ENCODE measurements around the gene GABRR2.
"Not testable (repeated sequence)": the region's sequence is repeated elsewhere in the genome, so short reads cannot be mapped to it uniquely, and the experiment has no call there.

GABRR2 gene

GRCh38 chr6:89255417-89255816, 59.7 kb downstream of the GABRR2 start:
- DNase-seq = no peak

GRCh38 chr6:89254569-89254968, 60.5 kb downstream of the GABRR2 start:
- DNase-seq = no peak

GRCh38 chr6:89252907-89253306, 62.2 kb downstream of the GABRR2 start:
- DNase-seq = no peak

GRCh38 chr6:89251976-89252375, 63.1 kb downstream of the GABRR2 start:
- no peak for DNase-seq

- no peak for DNase-seq
These were observed 63.9 kb downstream of the GABRR2 start for GRCh38 chr6:89251170-89251569.

- DNase-seq = no peak
These were observed 64.9 kb downstream of the GABRR2 start for GRCh38 chr6:89250239-89250638.

GRCh38 chr6:89244241-89244985, 70.7 kb downstream of the GABRR2 start:
- no peak for DNase-seq

GRCh38 chr6:89243331-89243629, 71.8 kb downstream of the GABRR2 start:
- DNase-seq = no peak

- peak; percentile 16 for DNase-seq
These were observed 72.3 kb downstream of the GABRR2 start for GRCh38 chr6:89242574-89243330.

- peak; percentile 16 for DNase-seq
These were observed 75.8 kb downstream of the GABRR2 start for GRCh38 chr6:89239338-89239737.

GRCh38 chr6:89237158-89237557, 77.9 kb downstream of the GABRR2 start:
- no peak for DNase-seq

GRCh38 chr6:89233605-89234004, 81.5 kb downstream of the GABRR2 start:
- not testable (repeated sequence) for DNase-seq

GRCh38 chr6:89222712-89223039, 92.4 kb downstream of the GABRR2 start:
- DNase-seq = no peak

GRCh38 chr6:89221971-89222711, 93.0 kb downstream of the GABRR2 start:
- DNase-seq = no peak

GRCh38 chr6:89221129-89221528, 94.0 kb downstream of the GABRR2 start:
- DNase-seq = no peak

GRCh38 chr6:89217299-89217910, 97.7 kb downstream of the GABRR2 start, which contains the start of gene GABRR1:
TSS of gene GABRR1 (minus strand) at chr6:89217358. CDS start at chr6:89217322, 36 bp downstream.
- DNase-seq = no peak

- no peak for DNase-seq
These were observed 98.7 kb downstream of the GABRR2 start for GRCh38 chr6:89216411-89216810.

GRCh38 chr6:89215391-89215790, 99.7 kb downstream of the GABRR2 start:
- no peak for DNase-seq

- DNase-seq = no peak
These were observed 100.9 kb downstream of the GABRR2 start for GRCh38 chr6:89214197-89214596.

- DNase-seq = no peak
These were observed 102.6 kb downstream of the GABRR2 start for GRCh38 chr6:89212472-89212871.

- DNase-seq = no peak
These were observed 105.6 kb downstream of the GABRR2 start for GRCh38 chr6:89209457-89209856.

- no peak for DNase-seq
These were observed 106.5 kb downstream of the GABRR2 start for GRCh38 chr6:89208551-89208950.
